ENCODE data around the gene DESI1.
A peak's percentile ranks its signal among the peaks of the same experiment; 100 is the strongest.
"Not testable (repeated sequence)": the region's sequence is repeated elsewhere in the genome, so short reads cannot be mapped to it uniquely, and the experiment has no call there.

Gene DESI1

GRCh38 chr22:41575533-41575932, 45.3 kb downstream of the DESI1 start:
- H3K9me3 ChIP-seq = no peaks in the 10 kb centered on the region
- H3K4me1 ChIP-seq = peaks cover 0 to 19% (median 12%) of the 10 kb centered on the region in 4 donors
- no peak overlapping the region for H3K4me3 ChIP-seq
- H3K36me3 ChIP-seq = peaks cover 16 to 84% (median 50%) of the 10 kb centered on the region in 3 donors
- no peak for TF ChIP-seq CTCF (IDR thresholded peaks at IDR 0.05)
- no peak for DNase-seq
- intact Hi-C loops (cut with DNase I; ENCODE audit: low total_unique reads) = no loop called here
- peak overlapping the region; percentile 65 to 66 for H3K27ac ChIP-seq
- H3K27me3 ChIP-seq = no peaks in the 10 kb centered on the region

GRCh38 chr22:41574847-41575381, 45.9 kb downstream of the DESI1 start:
- Histone ChIP-seq H3K4me3 (no peak overlapping the region), H3K9me3 (no peaks in the 10 kb centered on the region), H3K27ac (peak overlapping the region; percentile 65 to 66), H3K36me3 (peaks cover 16 to 78% (median 44%) of the 10 kb centered on the region in 3 donors), H3K27me3 (no peaks in the 10 kb centered on the region), H3K4me1 (peaks cover 0 to 25% (median 14%) of the 10 kb centered on the region in 4 donors)
- no peak for TF ChIP-seq CTCF (IDR thresholded peaks at IDR 0.05)
- intact Hi-C loops (cut with DNase I; ENCODE audit: low total_unique reads) = no loop called here
- DNase-seq = peak; percentile 83 to 88

- no peaks in the 10 kb centered on the region for H3K9me3 ChIP-seq
- H3K27ac ChIP-seq = peak overlapping the region in 1 of 2 donors; percentile 66
- intact Hi-C loops (cut with DNase I; ENCODE audit: low total_unique reads) = no loop called here
- H3K4me1 ChIP-seq = peaks cover 0 to 37% (median 22%) of the 10 kb centered on the region in 4 donors
- no peak for TF ChIP-seq CTCF (IDR thresholded peaks at IDR 0.05)
- no peak overlapping the region for H3K4me3 ChIP-seq
- H3K36me3 ChIP-seq = peaks cover 16 to 66% (median 34%) of the 10 kb centered on the region in 3 donors
- no peaks in the 10 kb centered on the region for H3K27me3 ChIP-seq
- DNase-seq = no peak
These were observed 47.2 kb downstream of the DESI1 start for GRCh38 chr22:41573677-41574076.

GRCh38 chr22:41572305-41572704, 48.5 kb downstream of the DESI1 start:
- H3K9me3 ChIP-seq; H3K27ac ChIP-seq; H3K27me3 ChIP-seq; DNase-seq; H3K4me3 ChIP-seq; intact Hi-C loops (cut with DNase I; ENCODE audit: low total_unique reads): not testable (repeated sequence)
- Histone ChIP-seq H3K4me1 (peaks cover 0 to 51% (median 35%) of the 10 kb centered on the region in 4 donors), H3K36me3 (peaks cover 16 to 52% (median 31%) of the 10 kb centered on the region in 3 donors)

GRCh38 chr22:41571786-41572185, 49.1 kb downstream of the DESI1 start:
- Histone ChIP-seq H3K4me1 (peaks cover 0 to 56% (median 38%) of the 10 kb centered on the region in 4 donors), H3K27me3 (no peaks in the 10 kb centered on the region), H3K36me3 (peaks cover 16 to 47% (median 31%) of the 10 kb centered on the region in 3 donors), H3K27ac (no peak overlapping the region), H3K9me3 (no peaks in the 10 kb centered on the region), H3K4me3 (no peak overlapping the region)
- no peak for TF ChIP-seq CTCF (IDR thresholded peaks at IDR 0.05)
- no peak for DNase-seq
- intact Hi-C loops (cut with DNase I; ENCODE audit: low total_unique reads) = no loop called here

GRCh38 chr22:41570221-41570620, 50.6 kb downstream of the DESI1 start:
- no peak for DNase-seq
- Histone ChIP-seq H3K27me3 (no peaks in the 10 kb centered on the region), H3K9me3 (no peaks in the 10 kb centered on the region), H3K36me3 (peaks cover 16 to 31% (median 20%) of the 10 kb centered on the region in 3 donors), H3K4me3 (no peak overlapping the region), H3K4me1 (peaks cover 0 to 65% (median 41%) of the 10 kb centered on the region in 4 donors), H3K27ac (peak overlapping the region; percentile 14 to 97)
- no peak for TF ChIP-seq CTCF (IDR thresholded peaks at IDR 0.05)
- intact Hi-C loops (cut with DNase I; ENCODE audit: low total_unique reads) = no loop called here
